ENCODE measurements around the gene NUP88. TPM values are rescaled to one million over a fixed set of nuclear protein-coding genes. Genes with fewer than 3 reads are reported as not detected.

Gene NUP88
- total RNA-seq, result 68.5 and 96.7 TPM in 2 replicates

GRCh38 chr17:5419356-5419958 is at the start of gene NUP88:
Gene NUP88, minus strand, starts transcription at chr17:5419662. Its CDS starts 12 bp downstream, at chr17:5419650.

GRCh38 chr17:5438716-5439445 is 19.4 kb upstream of the NUP88 start, which contains the start of gene C1QBP:
Gene C1QBP, minus strand, starts transcription at chr17:5439155. Its CDS starts 82 bp downstream, at chr17:5439073.

GRCh38 chr17:5419959-5420653 is 644 bp upstream of the NUP88 start, which contains the start of gene RPAIN:
Gene RPAIN, plus strand, starts transcription at chr17:5420182. Its CDS starts 29 bp downstream, at chr17:5420211.

Other genes with a start within 250 kb of the NUP88 start
- 0.87 and 2.1 TPM in 2 replicates for gene ZNF594, start 227.8 kb downstream of the NUP88 start, total RNA-seq
- not detected in 2 replicates for gene SCIMP, start 184.8 kb downstream of the NUP88 start, total RNA-seq
- gene RABEP1, start 137.4 kb downstream of the NUP88 start, total RNA-seq, result 19.8 and 28.0 TPM in 2 replicates
- gene RPAIN, start 520 bp upstream of the NUP88 start, total RNA-seq, result 25.1 and 31.0 TPM in 2 replicates
- gene C1QBP, start 19.5 kb upstream of the NUP88 start, total RNA-seq, result 315 and 586 TPM in 2 replicates
- 6.1 and 10.8 TPM in 2 replicates for gene DHX33, start 49.3 kb upstream of the NUP88 start, total RNA-seq
- 34.9 and 63.6 TPM in 2 replicates for gene DERL2, start 66.5 kb upstream of the NUP88 start, total RNA-seq
- gene MIS12, start 66.9 kb upstream of the NUP88 start, total RNA-seq, result 16.5 and 21.1 TPM in 2 replicates
- gene NLRP1, start 164.8 kb upstream of the NUP88 start, total RNA-seq, result 23.7 and 43.0 TPM in 2 replicates

Data from hair follicular keratinocyte (primary cell).